ENCODE results near the gene RAP1B.

Gene RAP1B

DNA sequence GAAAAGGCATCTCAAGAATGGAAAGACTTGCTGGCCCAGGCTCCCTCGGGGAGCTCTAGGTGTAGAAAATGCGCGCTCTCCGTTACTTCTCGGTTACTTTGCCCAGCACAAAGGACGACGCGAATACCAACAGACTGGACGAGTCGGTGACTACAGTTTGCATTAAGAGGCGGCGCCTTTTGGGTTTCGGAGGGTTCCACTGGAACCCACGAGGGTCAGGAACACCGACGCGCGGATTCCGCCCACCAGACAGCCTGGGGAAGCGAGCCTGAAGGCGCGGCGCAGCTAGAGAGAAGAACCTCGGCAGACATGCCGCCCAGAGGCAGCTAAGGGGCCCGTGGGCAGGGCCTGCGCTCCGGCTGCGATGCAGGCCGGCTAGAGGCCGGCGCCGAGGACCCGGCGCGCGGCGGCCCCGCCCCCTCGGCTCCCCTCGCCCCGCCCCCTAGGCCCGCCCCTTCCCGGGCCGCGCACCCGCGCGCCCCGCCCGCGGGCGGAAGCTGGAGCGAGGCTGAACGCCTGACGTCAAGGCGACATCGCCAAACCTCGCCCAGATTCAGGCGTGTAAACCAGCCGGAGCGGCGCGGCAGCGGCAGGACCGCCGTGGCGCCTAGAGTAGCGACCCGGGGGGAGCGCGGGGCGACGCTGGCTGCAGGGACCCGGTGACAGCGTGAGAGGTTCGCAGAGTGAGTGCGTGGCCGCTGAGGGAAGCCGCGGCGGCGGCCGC is at the start of gene RAP1B:
Gene RAP1B (plus strand): TSS at position 530 of the 724 bp plus-strand sequence. CDS start 37,826 bp downstream, outside the sequence.
- DNase-seq (ENCODE audit: low read depth) = peak; percentile 65
- peak within 1 kb of the TSS; percentile 89 for H3K4me3 ChIP-seq (ENCODE audit: low read depth, low read length)
- no peak for TF ChIP-seq CTCF (IDR thresholded peaks at IDR 0.05; ENCODE audit: control insufficient read depth, extremely low read depth, insufficient read depth)

DNA sequence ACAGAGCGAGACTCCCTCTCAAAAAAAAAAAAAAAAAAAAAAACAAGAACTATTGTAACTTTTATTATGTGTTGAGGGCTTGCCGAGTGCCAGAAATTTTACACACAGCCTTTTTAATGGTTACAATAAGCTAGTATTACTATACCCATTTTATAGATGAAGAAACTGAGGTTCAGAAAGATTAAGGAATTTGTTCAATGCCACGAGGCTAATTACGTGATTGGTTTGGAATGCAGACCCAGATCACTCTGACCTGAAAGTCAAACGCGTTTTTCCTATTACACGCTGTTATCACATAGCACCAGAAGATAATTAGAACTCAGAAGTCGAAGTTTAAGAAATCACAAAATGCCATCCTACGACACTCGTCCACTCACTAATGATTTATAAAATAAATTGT is 48.9 kb upstream of the RAP1B start:
- TF ChIP-seq CTCF (IDR thresholded peaks at IDR 0.05; ENCODE audit: control insufficient read depth, extremely low read depth, insufficient read depth) = no peak
- H3K4me3 ChIP-seq (ENCODE audit: low read depth, low read length) = no peak overlapping the region
- DNase-seq (ENCODE audit: low read depth) = no peak

DNA sequence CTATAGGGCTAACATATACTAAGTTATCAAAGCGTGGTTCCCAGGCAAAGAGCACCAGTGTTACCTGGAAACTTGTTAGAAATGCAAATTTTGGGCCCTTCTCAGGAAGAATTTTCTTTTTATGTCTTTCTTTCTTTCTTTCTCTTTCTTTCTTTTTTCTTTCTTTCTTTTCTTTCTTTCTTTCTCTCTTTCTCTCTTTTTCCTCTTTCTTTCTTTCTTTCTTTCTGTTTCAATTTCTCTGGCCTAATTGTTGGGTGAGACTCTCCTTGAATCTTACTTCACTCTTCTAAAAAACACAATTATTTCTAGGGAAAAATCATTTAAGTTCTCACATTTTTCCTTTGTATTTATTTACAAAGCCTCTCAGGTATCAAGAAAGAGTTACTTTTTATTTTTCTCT is 46.5 kb upstream of the RAP1B start:
- DNase-seq (ENCODE audit: low read depth) = no peak
- H3K4me3 ChIP-seq (ENCODE audit: low read depth, low read length) = no peak overlapping the region
- TF ChIP-seq CTCF (IDR thresholded peaks at IDR 0.05; ENCODE audit: control insufficient read depth, extremely low read depth, insufficient read depth) = no peak

DNA sequence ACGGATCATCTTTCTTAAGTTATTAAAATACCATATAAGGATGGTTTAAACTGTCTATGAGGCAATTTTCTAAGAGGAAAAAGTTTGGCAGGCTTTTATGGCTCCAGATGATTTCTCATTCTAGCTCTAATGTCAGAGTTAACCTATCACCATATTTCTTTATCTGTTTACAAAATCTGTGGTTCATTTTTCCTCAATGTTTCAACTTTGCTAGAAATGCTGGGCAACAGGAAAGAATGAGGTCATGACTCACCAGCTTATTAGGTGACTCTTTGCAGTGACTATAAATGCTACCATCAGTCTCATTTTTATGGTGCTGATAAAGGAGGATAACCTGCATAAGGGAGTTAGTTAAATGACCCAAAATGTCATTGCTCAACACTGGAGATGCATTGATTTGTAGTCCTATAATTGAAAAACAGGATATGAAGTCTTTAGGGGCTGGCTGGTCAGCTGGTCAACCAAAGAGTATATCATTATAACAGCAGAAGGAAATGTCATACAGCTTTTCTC is 45.3 kb upstream of the RAP1B start:
- H3K4me3 ChIP-seq (ENCODE audit: low read depth, low read length) = no peak overlapping the region
- no peak for DNase-seq (ENCODE audit: low read depth)
- TF ChIP-seq CTCF (IDR thresholded peaks at IDR 0.05; ENCODE audit: control insufficient read depth, extremely low read depth, insufficient read depth) = no peak

- no peak for DNase-seq (ENCODE audit: low read depth)
- H3K4me3 ChIP-seq (ENCODE audit: low read depth, low read length) = no peak overlapping the region
- TF ChIP-seq CTCF (IDR thresholded peaks at IDR 0.05; ENCODE audit: control insufficient read depth, extremely low read depth, insufficient read depth) = no peak
Measured at GRCh38 chr12:68568922-68569569, 41.7 kb upstream of the RAP1B start.

- H3K4me3 ChIP-seq (ENCODE audit: low read depth, low read length) = no peak overlapping the region
- no peak for TF ChIP-seq CTCF (IDR thresholded peaks at IDR 0.05; ENCODE audit: control insufficient read depth, extremely low read depth, insufficient read depth)
- no peak for DNase-seq (ENCODE audit: low read depth)
Measured at GRCh38 chr12:68572661-68573060, 38.0 kb upstream of the RAP1B start.

Measured in LNCaP clone FGC (cell line).